GM18511 (cell line): Measurements from ENCODE around the gene ZP4.

Source experiments
- ATAC-seq: cut with Tn5 transposase; IDR thresholded peaks from one replicate; pipeline ENCODE4 v1.9.1; 2021; ENCODE audit warnings: mild to moderate bottlenecking, moderate library complexity; ENCODE audit not compliant: unreplicated experiment

The ZP4 gene, protein sequence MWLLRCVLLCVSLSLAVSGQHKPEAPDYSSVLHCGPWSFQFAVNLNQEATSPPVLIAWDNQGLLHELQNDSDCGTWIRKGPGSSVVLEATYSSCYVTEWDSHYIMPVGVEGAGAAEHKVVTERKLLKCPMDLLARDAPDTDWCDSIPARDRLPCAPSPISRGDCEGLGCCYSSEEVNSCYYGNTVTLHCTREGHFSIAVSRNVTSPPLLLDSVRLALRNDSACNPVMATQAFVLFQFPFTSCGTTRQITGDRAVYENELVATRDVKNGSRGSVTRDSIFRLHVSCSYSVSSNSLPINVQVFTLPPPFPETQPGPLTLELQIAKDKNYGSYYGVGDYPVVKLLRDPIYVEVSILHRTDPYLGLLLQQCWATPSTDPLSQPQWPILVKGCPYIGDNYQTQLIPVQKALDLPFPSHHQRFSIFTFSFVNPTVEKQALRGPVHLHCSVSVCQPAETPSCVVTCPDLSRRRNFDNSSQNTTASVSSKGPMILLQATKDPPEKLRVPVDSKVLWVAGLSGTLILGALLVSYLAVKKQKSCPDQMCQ

DNA sequence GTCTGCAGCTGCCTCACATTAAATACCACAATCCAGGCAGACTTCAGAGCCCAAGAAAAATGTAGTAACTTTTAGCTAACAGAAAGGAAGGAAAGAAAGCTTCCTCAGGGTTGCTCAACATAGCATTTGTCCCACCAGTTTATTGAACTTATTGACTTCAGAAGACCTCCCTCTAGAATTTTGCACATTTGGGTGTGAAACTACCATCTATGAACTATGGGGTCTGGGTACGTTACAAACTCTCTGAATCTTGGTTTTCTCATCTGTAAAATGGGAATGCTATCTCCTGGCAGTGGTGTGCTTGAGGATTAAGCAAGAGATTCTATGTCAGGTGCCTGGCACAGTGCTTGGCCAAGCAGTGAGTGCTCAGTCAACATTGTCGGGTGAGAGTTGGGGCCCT lies at the start of gene ZP4:
Gene ZP4, minus strand, starts transcription at position 101 of the 400 bp plus-strand sequence. CDS start 287 bp downstream, outside the sequence.
- ATAC-seq, result no peak

DNA sequence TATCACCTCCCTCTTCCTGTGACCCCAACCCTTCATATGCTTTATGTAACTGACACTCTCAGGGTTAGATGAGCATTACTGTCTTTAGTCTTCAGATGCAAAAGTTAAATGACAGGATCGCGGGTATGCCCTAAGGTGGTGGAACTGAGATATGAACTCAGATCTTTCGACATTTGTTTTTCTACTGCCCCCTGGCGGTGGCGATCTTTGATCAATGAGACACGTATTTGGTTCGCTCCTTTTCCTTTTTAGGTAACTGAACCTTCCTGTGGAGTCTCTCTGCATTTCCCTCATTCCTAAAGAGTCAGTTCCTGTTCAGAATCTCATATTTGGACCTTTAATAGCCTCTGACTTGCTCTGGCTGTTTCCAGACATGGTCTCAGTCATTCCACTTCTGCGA lies 47.8 kb upstream of the ZP4 start:
- no peak for ATAC-seq

DNA sequence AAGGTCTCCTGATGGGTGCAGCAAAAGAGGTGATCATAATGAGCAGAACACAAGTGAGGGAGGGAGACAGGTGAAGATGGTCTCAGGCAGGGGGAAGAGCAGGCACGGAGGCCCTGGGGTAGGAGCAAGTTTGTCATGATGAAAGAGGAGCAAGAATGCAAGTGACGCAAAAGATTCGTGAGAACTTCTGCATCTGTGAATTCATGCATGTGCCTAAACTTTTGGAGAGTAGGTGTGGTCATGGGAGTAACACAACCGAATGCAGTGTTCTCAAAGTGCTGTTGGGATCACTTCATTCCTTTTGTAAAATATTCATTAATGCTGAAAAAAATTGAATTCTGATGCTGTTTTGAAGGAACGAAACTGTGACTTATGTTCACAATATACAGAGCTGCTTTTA lies 47.3 kb upstream of the ZP4 start:
- ATAC-seq, result no peak

GRCh38 chr1:237932816-237933215 lies 42.1 kb upstream of the ZP4 start:
- ATAC-seq, result no peak

- ATAC-seq, result no peak
These were observed 40.9 kb upstream of the ZP4 start for GRCh38 chr1:237931581-237931980.

GRCh38 chr1:237927198-237927597 lies 36.5 kb upstream of the ZP4 start:
- ATAC-seq, result no peak

DNA sequence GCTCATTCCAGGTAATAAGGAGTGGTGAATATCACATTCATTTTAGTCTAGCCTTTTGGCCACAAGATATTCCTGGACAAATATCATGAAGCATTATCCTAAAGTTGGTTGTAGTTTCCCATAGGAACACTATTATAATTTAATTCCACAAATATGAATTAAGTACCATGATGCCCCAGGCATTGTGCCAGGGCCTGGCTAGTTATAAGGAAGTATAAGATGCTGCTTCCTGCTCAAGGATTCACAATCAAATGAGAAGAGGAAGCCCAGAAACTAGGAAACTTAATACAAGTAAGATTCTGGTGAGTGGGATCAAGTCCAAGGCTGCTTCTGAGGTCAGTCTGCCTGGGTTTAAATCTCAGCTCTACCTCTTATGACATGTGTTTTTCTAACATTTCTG lies 30.6 kb upstream of the ZP4 start:
- no peak for ATAC-seq

DNA sequence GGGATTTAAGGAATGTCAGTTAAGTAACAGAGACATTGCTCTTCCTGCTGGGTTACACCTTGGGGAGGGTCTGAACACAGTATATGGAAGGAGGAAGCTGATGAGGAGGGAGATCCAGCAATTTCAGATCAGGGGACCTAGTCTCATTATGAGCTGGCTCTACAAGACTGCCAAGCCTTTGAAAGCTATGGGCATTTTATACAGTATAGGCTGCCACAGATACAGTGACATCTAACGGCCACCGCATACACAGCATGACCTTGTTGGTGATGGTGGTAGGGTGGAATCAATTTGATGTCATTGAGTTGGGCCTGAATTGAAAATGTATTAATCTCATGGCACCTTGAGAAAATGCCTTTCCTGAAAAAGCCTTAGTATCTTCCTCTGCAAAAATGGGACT lies 22.6 kb upstream of the ZP4 start:
- no peak for ATAC-seq

DNA sequence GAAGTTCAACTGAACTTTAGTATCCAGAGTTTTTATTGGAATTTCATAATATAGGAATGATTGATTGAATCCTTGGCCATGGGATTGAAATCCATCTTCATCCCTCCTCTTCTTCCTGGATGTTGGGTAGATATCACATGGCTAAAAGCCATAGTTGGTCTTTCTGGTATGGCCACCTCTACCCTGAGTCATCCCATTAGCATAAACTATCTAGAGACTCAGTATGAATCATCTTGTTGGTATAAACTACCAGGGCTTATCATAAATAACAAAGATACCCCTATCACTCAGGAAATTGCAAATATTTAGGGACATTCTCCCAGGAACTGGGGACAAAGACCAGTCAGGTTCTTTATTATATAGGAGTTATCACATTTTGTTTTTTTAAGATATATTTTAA lies 21.2 kb upstream of the ZP4 start:
- ATAC-seq, result no peak

GRCh38 chr1:237910834-237911233 lies 20.1 kb upstream of the ZP4 start:
- no peak for ATAC-seq

DNA sequence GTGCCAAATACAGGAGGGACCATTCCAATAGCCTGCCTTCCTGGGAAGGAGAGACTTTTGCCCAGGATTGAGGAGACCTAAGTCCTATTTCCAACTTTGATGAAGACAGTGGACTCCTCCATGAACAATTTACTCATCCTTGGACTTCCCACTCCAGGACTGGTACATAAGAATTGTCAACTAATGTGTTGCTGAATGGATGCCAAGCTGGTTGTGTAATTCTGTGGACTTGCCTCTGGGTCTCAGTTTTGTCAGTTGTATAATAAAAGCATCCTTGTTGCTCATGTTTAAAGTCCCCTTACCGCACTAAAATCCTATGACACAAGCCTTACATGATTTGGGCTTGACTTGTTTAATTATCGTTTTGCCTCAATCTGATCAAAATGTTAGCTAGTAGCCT lies 13.2 kb upstream of the ZP4 start:
- ATAC-seq, result no peak

GRCh38 chr1:237902960-237903743 lies 12.4 kb upstream of the ZP4 start:
- ATAC-seq, result no peak

DNA sequence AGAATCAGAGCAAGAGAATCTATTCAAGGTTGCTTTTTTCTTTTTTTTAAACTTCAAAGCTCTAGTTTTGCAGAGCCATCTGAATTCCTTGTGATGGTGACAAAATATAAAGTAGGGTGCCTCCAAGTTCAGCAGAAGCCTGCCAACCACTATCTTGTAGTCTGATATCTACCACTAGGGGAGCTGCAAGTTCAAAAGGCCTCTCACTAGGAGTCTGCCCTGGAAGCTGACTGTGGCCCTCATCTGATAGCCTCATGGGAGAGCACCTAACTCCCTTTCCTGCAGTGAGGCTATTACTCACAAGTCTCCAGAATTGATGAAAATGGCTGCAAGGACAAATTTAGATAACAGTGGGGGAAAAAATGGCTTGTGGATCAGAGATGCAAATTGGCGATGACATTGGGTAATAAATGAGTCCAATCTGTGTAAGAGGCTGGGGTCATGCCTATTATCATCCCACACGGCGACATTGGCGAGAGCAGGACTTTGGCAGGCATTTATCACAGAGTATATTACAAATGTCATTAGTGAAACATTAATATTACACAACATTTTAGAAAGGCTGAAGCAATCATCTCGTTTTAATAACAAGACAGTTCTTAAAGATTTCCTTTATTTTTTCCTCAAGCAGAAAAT lies 10.7 kb upstream of the ZP4 start:
- ATAC-seq, result no peak

- ATAC-seq, result no peak
These were observed 4.9 kb upstream of the ZP4 start for GRCh38 chr1:237895630-237896029.

GRCh38 chr1:237894131-237894530 lies 3.4 kb upstream of the ZP4 start:
- ATAC-seq, result no peak

DNA sequence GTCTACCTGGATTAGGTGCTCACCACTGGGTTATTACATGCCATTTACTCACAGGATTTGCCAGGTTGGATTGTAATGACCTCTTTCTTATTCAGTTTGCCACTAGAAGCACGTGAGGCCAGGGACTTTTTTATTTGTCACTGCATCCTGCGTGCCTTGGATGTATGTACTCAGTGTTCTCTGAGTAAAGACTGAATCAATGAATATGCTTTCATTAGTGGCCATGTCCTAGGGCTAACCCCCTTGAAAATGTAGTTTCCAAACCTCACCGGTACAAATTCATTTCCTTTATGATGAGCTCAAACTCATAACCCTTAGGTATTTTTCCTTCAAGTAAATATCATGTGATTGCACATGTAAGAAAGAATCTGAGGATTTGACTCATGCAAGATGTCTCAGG lies 1.3 kb upstream of the ZP4 start:
- ATAC-seq, result no peak

DNA sequence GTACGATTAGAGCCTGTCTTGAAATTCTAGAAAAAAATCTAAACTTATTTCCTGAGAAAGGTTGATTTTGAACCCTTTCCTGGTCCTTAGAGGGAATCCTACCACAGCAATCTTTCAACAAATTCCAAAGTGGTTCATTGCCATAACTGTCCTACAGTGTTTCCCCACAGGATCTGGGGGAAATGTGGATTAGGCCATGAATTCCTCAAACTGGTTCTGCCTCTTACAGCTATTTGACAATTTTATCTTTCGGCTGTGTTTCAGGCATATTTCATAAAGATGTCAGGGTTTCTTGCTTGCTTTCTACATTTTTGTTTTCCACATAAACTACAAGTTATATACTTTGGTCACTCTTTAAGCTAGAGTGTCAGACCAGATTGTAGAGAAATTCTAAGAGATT lies 544 bp upstream of the ZP4 start:
- no peak for ATAC-seq

DNA sequence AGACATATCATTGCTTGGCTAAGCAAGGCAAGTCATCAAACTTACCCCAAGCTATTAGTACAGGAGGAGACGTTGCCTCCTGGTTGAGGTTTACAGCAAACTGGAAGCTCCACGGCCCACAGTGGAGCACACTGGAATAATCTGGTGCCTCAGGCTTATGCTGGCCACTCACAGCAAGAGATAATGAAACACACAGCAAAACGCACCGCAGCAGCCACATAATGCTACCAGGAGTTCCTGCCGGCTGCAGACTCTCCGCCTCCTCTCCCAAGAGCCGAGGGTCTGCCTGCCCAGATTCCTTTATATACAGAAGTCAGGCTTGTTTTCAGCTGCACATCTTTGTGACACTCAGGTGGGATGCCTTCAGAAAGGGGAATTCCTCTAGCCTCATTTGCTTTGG lies 306 bp downstream of the ZP4 start:
- no peak for ATAC-seq

DNA sequence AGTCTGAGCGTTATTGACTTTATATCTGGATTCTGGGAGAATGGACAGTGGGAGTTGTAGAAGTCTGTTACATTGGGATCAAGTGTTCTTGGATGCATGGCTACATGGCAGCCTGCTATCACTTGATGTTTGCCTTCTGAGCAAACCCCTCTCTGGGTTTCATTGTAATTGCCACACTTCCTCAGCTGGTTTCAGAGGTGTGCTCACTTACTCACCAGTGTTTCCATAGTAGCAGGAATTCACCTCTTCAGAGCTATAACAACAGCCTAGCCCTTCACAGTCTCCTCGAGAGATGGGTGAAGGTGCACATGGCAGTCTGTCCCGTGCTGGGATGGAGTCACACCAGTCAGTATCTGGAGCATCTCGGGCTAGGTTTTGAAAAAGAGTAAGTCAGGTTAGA lies 2.6 kb downstream of the ZP4 start:
- no peak for ATAC-seq

- no peak for ATAC-seq
These were observed 3.2 kb downstream of the ZP4 start for GRCh38 chr1:237887542-237887941.

DNA sequence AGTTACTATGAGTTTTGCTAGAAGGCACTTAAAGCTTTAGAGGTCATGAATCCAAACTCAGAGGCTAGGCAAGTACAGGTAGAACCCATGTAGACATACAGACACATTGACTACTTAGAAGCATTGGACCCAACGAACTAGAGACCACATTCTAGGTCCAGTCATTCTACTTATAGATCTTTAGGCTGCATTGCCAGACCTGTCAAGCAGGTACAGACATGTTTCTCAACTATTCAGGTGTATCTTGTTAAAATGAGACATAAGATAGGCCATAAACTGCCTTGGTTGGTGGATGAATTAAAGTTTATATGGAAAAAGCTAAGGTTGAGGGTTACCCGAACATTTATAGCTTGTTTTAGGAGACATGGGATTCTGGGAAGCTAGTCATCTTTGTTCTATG lies 6.5 kb downstream of the ZP4 start:
- ATAC-seq, result no peak

DNA sequence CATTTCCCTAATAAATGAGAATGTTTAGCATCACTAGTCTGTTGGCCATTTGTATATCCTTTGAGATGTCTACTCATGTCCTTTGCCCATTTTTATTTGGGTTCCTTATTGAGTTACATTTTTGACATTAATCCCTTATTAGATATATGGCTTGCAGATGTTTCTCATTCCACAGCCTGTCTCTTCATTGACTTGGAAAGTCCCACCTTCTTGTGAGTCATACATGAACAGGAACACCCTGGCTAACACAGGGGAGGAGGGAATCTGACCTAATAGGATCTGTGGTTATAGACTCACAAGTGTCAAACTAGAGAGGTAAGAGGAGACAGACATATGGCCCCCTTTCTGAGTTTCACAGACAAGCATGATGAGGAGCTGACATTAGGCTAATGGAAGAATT lies 11.5 kb downstream of the ZP4 start:
- no peak for ATAC-seq
